SK-N-SH (cell line): ENCODE measurements around the gene PARD3. TPM values are rescaled to one million over a fixed set of nuclear protein-coding genes. Genes with fewer than 3 reads are reported as not detected.

Source experiments
- CTCF ChIA-PET: fragments of 300-600, 350-600 bp; formaldehyde crosslinking; extraction: SDS; loops from one replicate; lab custom pipeline; 2021; lab: Yijun Ruan, JAX
- POLR2A ChIA-PET: fragments of 350-600 bp; sonication (Branson Sonifier 250); formaldehyde crosslinking; extraction: SDS; loops from one replicate; lab custom pipeline; 2020; ENCODE audit warnings: antibody characterized with exemption, inconsistent platforms; lab: Yijun Ruan, JAX
- DNase-seq: peaks from one replicate; pipeline ENCODE4 v3.0.0; 2012
- H2AFZ ChIP-seq: fragments of 200-600 bp; sonication (generic); 2 replicates; pipeline ENCODE4 v1.8.1; 2016; ENCODE audit warnings: antibody characterized with exemption, mild to moderate bottlenecking, low read depth
- H3F3A ChIP-seq: fragments of 200-600 bp; sonication (generic); replicated peaks from 2 replicates; pipeline ENCODE3; 2016; ENCODE audit warnings: antibody characterized with exemption, mild to moderate bottlenecking; ENCODE audit not compliant: insufficient read depth
- H3K27ac ChIP-seq, 2 experiments: fragments of 200-500 bp in 1 of 2; fragments of 200-600 bp in 1 of 2; sonication (Bioruptor generic) in 1 of 2; sonication (generic), shearing (Covaris generic) in 1 of 2; 2 replicates each; pipeline versions ENCODE4 v1.5.1 to v1.6.1; 2014 to 2016; ENCODE audit warnings: low read depth in 2 of 2, inconsistent platforms in 1 of 2, low read length in 1 of 2, mild to moderate bottlenecking in 1 of 2, mixed read lengths in 1 of 2
- H3K27me3 ChIP-seq: fragments of 200-600 bp; sonication (generic), shearing (Covaris generic); 2 replicates; pipeline ENCODE4 v1.6.1; 2016; ENCODE audit warnings: mixed run types; ENCODE audit not compliant: insufficient read depth
- H3K36me3 ChIP-seq, 2 experiments: fragments of 200-500 bp in 1 of 2; fragments of 200-600 bp in 1 of 2; sonication (Bioruptor generic) in 1 of 2; sonication (generic) in 1 of 2; replicated peaks in 1 of 2; 2 replicates each; pipeline versions ENCODE3 to v1.5.1; 2014 to 2016; ENCODE audit warnings: low read length in 1 of 2, mild to moderate bottlenecking in 1 of 2; ENCODE audit not compliant: insufficient read depth in 2 of 2, control insufficient read depth in 1 of 2
- H3K4me1 ChIP-seq, 2 experiments: fragments of 200-500 bp in 1 of 2; fragments of 200-600 bp in 1 of 2; sonication (Bioruptor generic) in 1 of 2; sonication (generic), shearing (Covaris generic) in 1 of 2; 2 replicates each; pipeline versions ENCODE4 v1.5.1 to v1.6.1; 2014 to 2016; ENCODE audit warnings: low read depth in 1 of 2, low read length in 1 of 2, mixed run types in 1 of 2; ENCODE audit not compliant: insufficient read depth in 2 of 2, control insufficient read depth in 1 of 2
- H3K4me2 ChIP-seq: fragments of 200-600 bp; sonication (generic), shearing (Covaris generic); 2 replicates; pipeline ENCODE4 v1.6.1; 2017; ENCODE audit warnings: mixed run types
- H3K4me3 ChIP-seq, 2 experiments: fragments of 200-500 bp in 1 of 2; fragments of 200-600 bp in 1 of 2; sonication (Bioruptor generic) in 1 of 2; sonication (generic), shearing (Covaris generic) in 1 of 2; 2 replicates each; pipeline versions ENCODE4 v1.5.1 to v1.8.1; 2014 to 2016; ENCODE audit warnings: low read depth in 2 of 2, inconsistent platforms in 1 of 2, low read length in 1 of 2, mild to moderate bottlenecking in 1 of 2, mixed read lengths in 1 of 2, moderate library complexity in 1 of 2
- H3K79me2 ChIP-seq: fragments of 200-600 bp; sonication (generic); 2 replicates; pipeline ENCODE4 v1.8.1; 2017; ENCODE audit warnings: mild to moderate bottlenecking; ENCODE audit not compliant: insufficient read depth
- H3K9ac ChIP-seq: fragments of 200-600 bp; sonication (generic); 2 replicates; pipeline ENCODE4 v1.6.1; 2017; ENCODE audit warnings: mixed run types
- H3K9me2 ChIP-seq: fragments of 200-600 bp; sonication (generic); 2 replicates; pipeline ENCODE4 v1.6.1; 2017; ENCODE audit warnings: mixed run types
- H3K9me3 ChIP-seq: fragments of 200-600 bp; sonication (generic); 2 replicates; pipeline ENCODE4 v1.6.1; 2017; ENCODE audit warnings: mixed run types, mild to moderate bottlenecking, moderate library complexity
- H4K20me1 ChIP-seq: fragments of 200-600 bp; sonication (generic); 2 replicates; pipeline ENCODE4 v1.6.1; 2017; ENCODE audit warnings: mild to moderate bottlenecking, mixed run types; ENCODE audit not compliant: insufficient read depth
- ELF1 ChIP-seq: IDR thresholded peaks from 2 replicates; pipeline ENCODE4 v1.4.0; 2012
- EP300 ChIP-seq, 2 experiments: IDR thresholded peaks; 2 replicates each; pipeline versions ENCODE4 v1.4.0 to v1.6.1; 2012; ENCODE audit warnings: borderline replicate concordance in 1 of 2, low read depth in 1 of 2, low read length in 1 of 2
- EZH2phosphoT487 ChIP-seq: fragments of 200-600 bp; sonication (generic); IDR thresholded peaks from 2 replicates; pipeline ENCODE4 v1.6.1; 2017; ENCODE audit warnings: low read depth, mixed run types, mild to moderate bottlenecking, antibody characterized with exemption, moderate library complexity, borderline replicate concordance
- FOXM1 ChIP-seq: IDR thresholded peaks from 2 replicates; pipeline ENCODE4 v1.4.0; 2012; ENCODE audit warnings: low read depth, mild to moderate bottlenecking
- MEF2A ChIP-seq: IDR thresholded peaks from 2 replicates; pipeline ENCODE4 v1.4.0; 2012; ENCODE audit warnings: low read depth, borderline replicate concordance
- MXI1 ChIP-seq: IDR thresholded peaks from 2 replicates; pipeline ENCODE4 v1.6.1; 2012; ENCODE audit warnings: mild to moderate bottlenecking, low read depth, low read length, improper control_type of control experiment
- NFIC ChIP-seq: IDR thresholded peaks from 2 replicates; pipeline ENCODE4 v1.4.0; 2012; ENCODE audit warnings: borderline replicate concordance
- PBX3 ChIP-seq: IDR thresholded peaks from 2 replicates; pipeline ENCODE4; 2012
- POLR2AphosphoS5 ChIP-seq: IDR thresholded peaks from 2 replicates; pipeline ENCODE4 v1.6.1; 2012; ENCODE audit warnings: low read depth, low read length
- RAD21 ChIP-seq: IDR thresholded peaks from 2 replicates; pipeline ENCODE4 v1.6.1; 2012; ENCODE audit warnings: mild to moderate bottlenecking, low read length
- REST ChIP-seq: IDR thresholded peaks from 2 replicates; pipeline ENCODE4 v1.6.1; 2012; ENCODE audit warnings: mild to moderate bottlenecking, low read depth, low read length, moderate library complexity
- RFX5 ChIP-seq: IDR thresholded peaks from 2 replicates; pipeline ENCODE4 v1.6.1; 2012; ENCODE audit warnings: mild to moderate bottlenecking, improper control_type of control experiment, low read length
- TAF1 ChIP-seq: IDR thresholded peaks from 2 replicates; pipeline ENCODE4 v1.6.1; 2012; ENCODE audit warnings: low read depth, mild to moderate bottlenecking, low read length, moderate library complexity, borderline replicate concordance
- TCF12 ChIP-seq: IDR thresholded peaks from 2 replicates; pipeline ENCODE4 v1.4.0; 2012
- TEAD4 ChIP-seq: IDR thresholded peaks from 2 replicates; pipeline ENCODE4 v1.4.0; 2012; ENCODE audit warnings: mild to moderate bottlenecking, borderline replicate concordance; ENCODE audit not compliant: insufficient read depth
- YY1 ChIP-seq: IDR thresholded peaks from 2 replicates; pipeline ENCODE4 v1.4.0; 2012; ENCODE audit warnings: low read depth, mild to moderate bottlenecking
- WGBS: methylation state at CpG from one replicate; pipeline ENCODE4 v1.1.6; 2017; ENCODE audit warnings: low lambda C conversion rate; 5-methylcytosine and 5-hydroxymethylcytosine counted together
- polyA plus RNA-seq, 3 experiments: library from polyadenylated mRNA; depleted of rRNA; stranded (reverse); fragments of >200 nt; gene quantifications; 2 replicates each; pipeline ENCODE4 v1.2.3, GENCODE V29; 2012
- TF ChIP-seq, protein P1 (sequence below): IDR thresholded peaks from 2 replicates; pipeline ENCODE4 v1.4.0; 2012; ENCODE audit warnings: low read depth, borderline replicate concordance
- TF ChIP-seq, protein P2 (sequence below): fragments of 150-350 bp; IDR thresholded peaks from 2 replicates; pipeline ENCODE4 v1.6.1; 2016; ENCODE audit warnings: mild to moderate bottlenecking, low read depth, low read length
- TF ChIP-seq, protein P3 (sequence below): IDR thresholded peaks from 2 replicates; pipeline ENCODE4 v1.4.0; 2012; ENCODE audit warnings: low read depth, borderline replicate concordance

The PARD3 gene
- polyA plus RNA-seq, 1 of the 3 experiments (the other 2 are of a cell fraction), result 29.4 TPM

- no peaks in the 10 kb centered on the region; a peak in 3 of 4 replicates for H3K4me1 ChIP-seq
- CTCF ChIA-PET, result interaction anchor here (0.6 kb wide), 1 partner anchor 8 kb away, joined by 3 read pairs; no protein-coding TSS in a partner anchor
- H2AFZ ChIP-seq, result no peak overlapping the region
- no peaks in the 10 kb centered on the region for H3K9me3 ChIP-seq
- DNase-seq, result no peak
- H3F3A ChIP-seq, result peaks cover 11% of the 10 kb centered on the region
- peaks cover 0 to 15% of the 10 kb centered on the region in 2 experiments for H3K36me3 ChIP-seq
- TF ChIP-seq YY1 (no peak), TEAD4 (no peak), PBX3 (no peak), NFIC (no peak), EZH2phosphoT487 (no peak), POLR2AphosphoS5 (no peak), REST (no peak), RFX5 (no peak), MXI1 (no peak), RAD21 (no peak), TAF1 (no peak), TCF12 (no peak), FOXM1 (no peak), EP300 (IDR thresholded peaks at IDR 0.05; ENCODE audit: borderline replicate concordance in 1 of 2, low read depth in 1 of 2, low read length in 1 of 2) (no peak), MEF2A (no peak), ELF1 (no peak)
- TF ChIP-seq, protein P1, sequence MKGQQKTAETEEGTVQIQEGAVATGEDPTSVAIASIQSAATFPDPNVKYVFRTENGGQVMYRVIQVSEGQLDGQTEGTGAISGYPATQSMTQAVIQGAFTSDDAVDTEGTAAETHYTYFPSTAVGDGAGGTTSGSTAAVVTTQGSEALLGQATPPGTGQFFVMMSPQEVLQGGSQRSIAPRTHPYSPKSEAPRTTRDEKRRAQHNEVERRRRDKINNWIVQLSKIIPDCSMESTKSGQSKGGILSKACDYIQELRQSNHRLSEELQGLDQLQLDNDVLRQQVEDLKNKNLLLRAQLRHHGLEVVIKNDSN, result no peak
- TF ChIP-seq, protein P2, sequence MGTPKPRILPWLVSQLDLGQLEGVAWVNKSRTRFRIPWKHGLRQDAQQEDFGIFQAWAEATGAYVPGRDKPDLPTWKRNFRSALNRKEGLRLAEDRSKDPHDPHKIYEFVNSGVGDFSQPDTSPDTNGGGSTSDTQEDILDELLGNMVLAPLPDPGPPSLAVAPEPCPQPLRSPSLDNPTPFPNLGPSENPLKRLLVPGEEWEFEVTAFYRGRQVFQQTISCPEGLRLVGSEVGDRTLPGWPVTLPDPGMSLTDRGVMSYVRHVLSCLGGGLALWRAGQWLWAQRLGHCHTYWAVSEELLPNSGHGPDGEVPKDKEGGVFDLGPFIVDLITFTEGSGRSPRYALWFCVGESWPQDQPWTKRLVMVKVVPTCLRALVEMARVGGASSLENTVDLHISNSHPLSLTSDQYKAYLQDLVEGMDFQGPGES, result no peak
- TF ChIP-seq, protein P3, sequence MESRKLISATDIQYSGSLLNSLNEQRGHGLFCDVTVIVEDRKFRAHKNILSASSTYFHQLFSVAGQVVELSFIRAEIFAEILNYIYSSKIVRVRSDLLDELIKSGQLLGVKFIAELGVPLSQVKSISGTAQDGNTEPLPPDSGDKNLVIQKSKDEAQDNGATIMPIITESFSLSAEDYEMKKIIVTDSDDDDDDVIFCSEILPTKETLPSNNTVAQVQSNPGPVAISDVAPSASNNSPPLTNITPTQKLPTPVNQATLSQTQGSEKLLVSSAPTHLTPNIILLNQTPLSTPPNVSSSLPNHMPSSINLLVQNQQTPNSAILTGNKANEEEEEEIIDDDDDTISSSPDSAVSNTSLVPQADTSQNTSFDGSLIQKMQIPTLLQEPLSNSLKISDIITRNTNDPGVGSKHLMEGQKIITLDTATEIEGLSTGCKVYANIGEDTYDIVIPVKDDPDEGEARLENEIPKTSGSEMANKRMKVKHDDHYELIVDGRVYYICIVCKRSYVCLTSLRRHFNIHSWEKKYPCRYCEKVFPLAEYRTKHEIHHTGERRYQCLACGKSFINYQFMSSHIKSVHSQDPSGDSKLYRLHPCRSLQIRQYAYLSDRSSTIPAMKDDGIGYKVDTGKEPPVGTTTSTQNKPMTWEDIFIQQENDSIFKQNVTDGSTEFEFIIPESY, result no peak
- no peak overlapping the region for H3K9ac ChIP-seq
- no peak overlapping the region for H3K4me2 ChIP-seq
- H3K79me2 ChIP-seq, result peaks cover 6% of the 10 kb centered on the region; the same call in 1 of the 2 replicates
- no peaks in the 10 kb centered on the region for H4K20me1 ChIP-seq
- H3K27me3 ChIP-seq, result no peaks in the 10 kb centered on the region
- no peak overlapping the region for H3K27ac ChIP-seq
- H3K4me3 ChIP-seq, result no peak overlapping the region
- POLR2A ChIA-PET, result no interaction called here
- WGBS, result 95% methylated on average over 3 of the region's 3 CpGs
- no peaks in the 10 kb centered on the region for H3K9me2 ChIP-seq
These were observed 415.0 kb downstream of the PARD3 start for GRCh38 chr10:34400075-34400474.
